Left hindlimb (tissue), 1 donor: ENCODE measurements around the gene ZNF557.

Experiments used
- DNase-seq: peaks from one replicate; pipeline ENCODE4 v3.0.0-alpha.2; 2018

Gene ZNF557

DNA sequence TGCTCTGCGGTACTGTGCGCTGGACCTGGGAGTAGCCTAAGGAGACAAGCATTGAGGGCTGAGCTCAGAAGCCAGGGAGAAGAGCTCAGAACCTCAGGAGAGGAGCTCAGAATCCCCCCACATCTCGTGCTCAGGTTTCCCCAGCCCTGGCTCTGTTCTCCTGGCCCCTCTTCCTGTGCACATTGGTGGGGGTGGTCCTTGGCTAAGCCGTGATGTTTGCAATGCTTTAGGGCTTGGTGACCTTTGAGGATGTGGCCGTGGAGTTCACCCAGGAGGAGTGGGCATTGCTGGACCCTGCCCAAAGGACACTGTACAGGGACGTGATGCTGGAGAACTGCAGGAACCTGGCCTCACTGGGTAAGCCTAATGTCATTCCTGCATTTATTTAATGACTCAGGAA is 6.6 kb downstream of the ZNF557 start:
- DNase-seq: no peak

DNA sequence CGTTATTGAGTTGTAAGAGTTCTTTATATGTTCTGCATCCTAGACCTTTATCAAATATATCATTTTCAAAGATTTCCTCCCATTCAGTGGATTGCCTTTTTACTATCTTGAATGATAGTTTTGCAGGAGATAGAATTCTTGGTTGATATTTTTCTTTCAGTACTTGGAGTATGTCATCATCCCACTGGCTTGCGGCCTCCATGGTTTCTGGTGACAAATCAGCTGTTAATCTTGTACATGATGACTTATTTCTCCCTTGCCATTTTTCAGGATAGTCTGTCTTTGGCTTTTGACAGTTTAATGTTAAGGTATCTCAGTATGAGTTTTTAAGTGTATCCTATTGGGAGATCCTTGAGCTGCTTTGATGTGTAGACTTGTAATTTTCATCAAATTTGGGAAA is 8.5 kb downstream of the ZNF557 start:
- DNase-seq: no peak

DNA sequence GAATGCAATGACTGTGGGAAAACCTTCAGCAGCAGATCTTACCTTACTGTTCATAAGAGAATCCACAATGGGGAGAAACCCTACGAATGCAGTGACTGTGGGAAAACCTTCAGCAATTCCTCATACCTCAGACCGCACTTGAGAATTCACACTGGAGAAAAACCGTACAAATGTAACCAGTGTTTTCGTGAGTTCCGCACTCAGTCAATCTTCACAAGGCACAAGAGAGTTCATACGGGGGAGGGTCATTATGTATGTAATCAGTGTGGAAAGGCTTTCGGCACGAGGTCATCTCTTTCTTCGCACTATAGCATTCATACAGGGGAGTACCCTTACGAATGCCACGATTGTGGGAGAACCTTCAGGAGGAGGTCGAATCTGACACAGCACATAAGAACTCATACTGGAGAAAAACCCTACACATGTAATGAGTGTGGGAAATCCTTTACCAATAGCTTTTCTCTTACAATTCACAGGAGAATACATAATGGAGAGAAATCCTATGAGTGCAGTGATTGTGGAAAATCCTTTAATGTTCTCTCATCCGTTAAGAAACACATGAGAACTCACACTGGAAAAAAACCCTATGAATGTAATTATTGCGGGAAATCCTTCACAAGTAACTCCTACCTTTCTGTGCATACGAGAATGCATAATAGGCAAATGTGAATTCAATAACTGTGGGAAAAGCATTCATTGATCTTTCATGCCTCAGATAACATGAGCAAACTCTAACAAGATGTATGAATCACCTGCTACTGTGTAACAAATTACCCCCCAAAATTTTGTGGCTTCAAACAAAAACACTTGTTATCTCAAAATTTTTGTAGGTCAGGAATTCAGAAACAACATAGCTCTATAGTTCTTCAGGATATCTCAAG is 13.8 kb downstream of the ZNF557 start:
- no peak for DNase-seq

DNA sequence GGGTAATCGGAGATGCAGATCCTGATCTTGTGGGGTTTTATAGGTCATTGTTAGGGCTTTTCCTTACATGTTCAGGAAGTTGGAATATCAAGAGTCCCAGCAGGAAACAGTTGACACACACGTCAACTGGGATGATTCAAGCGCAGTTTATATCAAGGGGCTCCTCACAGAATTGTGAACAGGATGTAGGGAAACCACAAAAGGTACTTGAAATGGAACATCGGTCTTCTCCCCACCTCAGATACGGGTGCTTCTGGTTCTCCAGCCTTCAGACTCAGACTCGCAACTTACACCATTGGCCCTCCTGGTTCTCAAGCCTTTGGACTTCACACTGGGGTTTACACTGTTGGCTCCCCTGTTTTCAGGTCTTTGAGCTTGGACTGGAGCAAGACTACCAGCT is 19.5 kb downstream of the ZNF557 start:
- no peak for DNase-seq

DNA sequence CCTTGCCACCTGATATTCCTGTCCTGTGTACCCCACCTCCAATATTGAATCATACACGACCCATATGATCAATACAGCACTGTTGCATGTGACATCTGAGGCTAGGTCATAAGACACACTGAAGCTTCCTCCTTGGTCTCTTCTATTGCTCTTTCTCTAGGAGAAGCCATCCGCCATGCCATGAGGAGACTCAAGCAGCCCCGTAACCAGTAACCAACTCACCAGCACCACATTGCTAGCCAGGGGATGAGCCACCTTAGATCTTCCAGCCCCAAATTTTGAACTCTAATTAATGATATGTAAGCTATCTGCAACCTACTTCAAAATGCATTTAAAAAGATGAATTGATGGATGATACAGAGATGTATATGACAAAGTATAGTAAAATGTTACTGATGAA is 28.6 kb downstream of the ZNF557 start:
- no peak for DNase-seq

DNA sequence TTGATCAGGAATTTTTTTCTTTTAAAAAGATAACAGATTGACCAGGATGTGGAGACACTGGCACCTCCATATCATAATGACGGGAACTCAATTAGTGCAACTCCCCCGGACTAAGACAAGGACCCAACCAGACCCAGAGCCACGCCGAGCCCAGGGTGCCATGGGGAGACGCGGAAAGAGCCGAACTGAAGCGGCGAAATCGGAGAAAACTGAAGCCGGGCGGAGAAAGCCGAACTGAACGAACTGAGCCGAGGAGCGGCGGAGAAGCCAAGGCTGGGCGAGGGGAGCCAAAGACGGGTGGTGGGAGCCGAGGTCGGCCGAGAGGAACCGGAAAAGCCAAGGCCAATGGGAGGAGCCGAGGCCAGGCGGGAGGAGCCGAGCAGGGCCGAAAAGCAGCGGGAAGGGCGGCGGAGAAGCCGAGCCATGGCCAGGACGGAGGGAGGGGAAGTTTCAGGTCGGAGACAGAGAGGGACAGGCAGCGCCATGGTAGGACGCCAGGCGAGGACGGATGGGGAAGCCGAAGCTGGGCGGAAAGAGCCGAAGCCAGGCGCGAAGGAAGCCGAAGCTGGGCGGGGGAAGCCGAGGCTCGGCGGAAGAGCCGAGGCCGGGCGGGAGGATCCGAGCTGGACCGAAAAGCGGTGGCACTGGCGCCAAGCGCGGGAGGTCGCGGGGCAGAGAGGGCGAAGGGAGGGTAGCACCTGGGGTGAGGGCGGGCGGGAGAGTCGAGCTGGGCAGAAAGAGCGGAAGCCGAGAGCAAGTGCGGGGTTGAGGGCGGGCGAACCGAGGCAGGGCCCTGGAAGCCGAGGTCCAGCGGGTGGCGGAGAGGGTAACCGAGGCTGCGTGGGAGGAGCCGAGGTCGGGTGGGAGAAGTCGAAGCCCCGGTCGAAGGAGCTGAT is 29.4 kb downstream of the ZNF557 start:
- peak; percentile 96 for DNase-seq

DNA sequence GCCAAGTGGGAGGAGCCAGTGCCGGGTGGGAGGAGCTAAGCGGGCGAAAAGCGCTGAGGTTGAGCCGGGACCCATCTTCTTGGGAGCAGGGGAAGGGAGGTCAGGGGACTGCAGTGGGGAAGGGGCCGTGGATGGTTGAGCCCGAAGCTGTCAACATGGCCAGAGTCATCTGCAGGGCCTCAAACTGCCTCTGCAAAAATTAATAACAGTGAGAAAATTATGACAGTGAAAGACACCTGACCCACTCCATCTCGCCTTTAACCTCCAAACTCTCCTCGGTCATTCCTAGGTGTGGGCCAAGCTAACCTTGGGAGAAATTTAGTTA is 30.1 kb downstream of the ZNF557 start:
- no peak for DNase-seq

DNA sequence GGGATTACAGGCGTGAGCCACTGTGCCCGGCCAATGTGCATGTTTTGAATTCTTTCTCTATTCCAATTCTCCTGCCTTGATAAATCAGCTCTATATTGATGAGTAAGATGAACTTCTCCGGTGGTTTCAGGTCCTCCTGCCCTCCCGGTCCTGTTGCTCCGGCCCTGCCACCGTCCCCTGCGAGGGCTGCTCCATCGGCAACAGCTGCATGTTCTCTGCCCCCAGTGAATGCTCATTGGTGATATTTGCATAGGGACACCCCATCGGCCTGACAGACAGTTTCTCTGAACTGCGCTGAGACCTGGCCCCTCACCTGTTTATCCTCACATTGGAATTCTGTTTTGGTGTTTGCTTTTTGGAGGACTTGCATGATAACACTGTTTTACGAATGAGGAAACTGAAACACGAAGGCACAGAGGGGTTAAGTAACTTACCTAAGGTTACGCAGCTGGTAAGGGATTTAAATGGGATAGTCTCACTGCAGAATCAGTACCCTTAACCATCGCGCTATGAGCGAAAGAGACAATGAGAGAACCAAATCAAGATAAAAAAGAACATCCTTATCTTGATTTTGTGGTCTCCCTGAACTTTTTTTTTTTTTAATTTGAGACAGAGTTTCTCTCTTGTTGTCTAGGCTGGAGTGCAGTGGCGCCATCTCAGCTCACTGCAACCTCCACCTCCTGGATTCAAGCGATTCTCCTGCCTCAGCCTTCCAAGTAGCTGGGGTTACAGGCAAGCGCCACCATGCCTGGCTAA is 32.2 kb downstream of the ZNF557 start:
- no peak for DNase-seq

DNA sequence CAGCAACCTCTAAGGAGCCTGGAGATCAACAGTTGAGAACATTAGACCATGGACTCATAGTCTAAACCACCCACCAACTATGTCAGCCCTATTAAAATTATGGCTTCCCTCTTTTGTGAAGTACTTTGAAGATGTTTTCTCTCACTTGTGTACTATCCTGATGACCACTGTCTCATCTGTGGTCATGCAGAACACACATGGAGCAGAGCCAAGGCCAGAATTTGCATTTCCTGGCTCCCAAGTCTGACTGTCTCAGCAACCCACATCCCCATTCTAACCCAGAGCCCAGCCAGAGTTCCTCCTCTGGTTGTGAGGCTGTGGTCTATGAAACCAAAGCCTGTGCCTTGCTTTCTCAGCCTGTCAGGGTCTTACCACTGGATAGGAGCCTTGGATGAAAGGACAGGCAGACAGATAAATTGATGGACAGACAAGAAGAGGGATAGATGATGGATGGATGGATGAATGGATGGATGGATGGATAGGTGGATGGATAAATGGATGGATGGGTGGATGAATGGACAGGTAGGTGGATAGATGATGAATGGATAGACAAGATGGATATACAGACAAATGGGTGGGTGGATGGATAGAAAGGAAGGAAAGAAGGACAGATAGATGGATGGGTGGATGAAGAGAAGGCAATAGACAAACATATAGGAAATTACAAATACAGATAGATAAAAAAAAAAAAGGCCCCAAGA is 35.4 kb downstream of the ZNF557 start:
- DNase-seq: no peak

DNA sequence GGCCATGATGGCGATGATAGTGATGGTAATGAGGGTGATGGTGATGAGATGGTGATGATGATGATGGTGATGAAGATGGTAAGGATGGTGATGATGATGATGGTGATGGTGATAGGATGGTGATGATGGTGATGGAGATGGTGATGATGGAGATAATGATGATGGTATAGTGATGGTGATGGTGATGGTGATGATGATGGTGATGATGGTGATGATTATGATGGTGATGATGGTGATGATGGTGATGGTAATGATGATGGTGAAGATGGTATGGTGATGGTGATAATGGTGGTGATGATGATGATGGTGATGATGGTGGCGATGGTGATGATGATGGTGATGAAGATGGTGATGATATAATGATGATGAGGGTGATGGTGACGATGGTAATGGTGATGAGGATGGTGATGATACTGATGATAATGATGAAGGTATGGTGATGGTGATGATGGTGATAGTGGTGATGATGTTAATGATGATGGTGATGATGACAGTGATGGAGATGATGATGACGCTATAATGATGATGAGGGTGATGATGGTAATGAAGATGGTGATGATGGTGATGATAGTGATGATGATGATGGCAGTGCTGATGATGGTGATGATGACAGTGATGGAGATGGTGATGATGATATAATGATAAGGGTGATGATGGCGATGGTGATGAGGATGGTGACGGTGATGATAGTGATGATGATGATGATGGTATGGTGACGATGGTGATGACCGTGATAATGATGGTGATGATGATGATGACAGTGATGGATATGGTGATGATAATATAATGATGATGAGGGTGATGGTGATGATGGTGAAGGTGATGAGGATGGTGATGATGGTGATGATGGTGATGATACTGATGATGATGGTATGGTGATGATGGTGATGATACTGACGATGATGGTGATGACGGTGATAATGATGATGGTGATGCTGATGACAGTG is 37.5 kb downstream of the ZNF557 start:
- no peak for DNase-seq

DNA sequence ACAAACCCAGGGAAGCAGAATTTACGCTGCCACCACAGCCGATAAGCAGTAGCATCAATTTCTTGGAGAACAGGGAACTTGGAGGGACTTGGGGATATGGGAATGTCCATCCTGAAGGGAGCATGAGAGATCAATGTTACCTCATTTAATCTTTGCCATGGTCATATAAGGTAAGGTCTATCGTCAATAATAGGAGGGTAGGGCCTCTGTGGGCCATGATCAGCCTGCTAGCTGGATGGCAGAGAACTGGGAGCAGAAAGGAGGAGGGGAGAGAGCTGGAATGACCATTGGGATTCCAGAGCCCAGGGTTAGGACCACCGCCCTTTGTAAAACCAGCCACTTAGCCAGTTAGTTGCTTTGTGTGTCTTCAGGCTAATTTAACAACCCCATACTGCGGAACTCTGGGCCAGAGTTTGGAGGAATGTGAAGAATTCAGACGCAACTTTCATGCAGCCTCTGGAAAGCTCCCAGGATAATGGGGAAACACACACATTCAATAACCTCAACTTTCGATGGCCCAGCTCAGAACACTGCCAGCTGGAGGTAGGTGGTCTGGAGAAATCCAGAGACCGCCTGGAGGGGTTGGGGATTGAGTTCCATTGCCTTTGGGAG is 40.3 kb downstream of the ZNF557 start:
- no peak for DNase-seq

DNA sequence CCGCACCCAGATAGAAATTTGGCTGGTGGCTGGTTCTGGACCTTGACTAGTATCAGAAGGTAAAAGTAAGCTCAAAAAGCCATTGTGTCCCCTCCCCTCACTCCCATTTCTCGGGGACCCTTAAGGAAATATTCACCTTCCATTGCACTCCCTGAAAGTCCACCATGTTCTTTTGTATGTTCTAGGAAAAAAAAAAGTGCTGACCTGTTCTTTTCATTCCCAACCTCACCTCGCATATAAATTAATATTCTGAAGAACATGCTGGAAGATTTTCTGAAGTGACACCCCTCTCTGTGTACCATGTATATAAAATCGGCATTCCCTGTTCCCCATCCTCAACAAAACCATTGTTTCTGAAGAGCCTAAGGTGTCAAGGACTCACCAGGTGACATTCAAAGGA is 43.2 kb downstream of the ZNF557 start:
- DNase-seq: no peak

DNA sequence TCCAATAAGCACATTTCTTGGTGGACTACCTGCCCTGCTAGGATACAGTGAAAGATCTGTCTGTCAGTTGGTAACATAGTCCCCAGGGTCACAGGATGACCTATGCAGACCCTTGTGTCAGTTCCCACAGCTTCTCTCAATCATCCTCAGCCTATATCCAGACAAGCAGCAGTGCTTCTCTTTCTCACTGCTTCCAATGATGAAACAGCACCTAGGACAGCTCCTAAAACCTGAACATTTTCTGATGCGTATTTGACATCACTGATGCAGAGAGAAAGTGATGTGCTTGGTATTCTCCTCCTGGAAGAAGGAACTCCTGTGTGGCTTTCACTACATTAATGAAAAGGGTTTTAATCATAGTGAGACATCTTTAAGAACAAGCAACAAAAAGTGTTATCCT is 43.7 kb downstream of the ZNF557 start:
- DNase-seq: no peak

DNA sequence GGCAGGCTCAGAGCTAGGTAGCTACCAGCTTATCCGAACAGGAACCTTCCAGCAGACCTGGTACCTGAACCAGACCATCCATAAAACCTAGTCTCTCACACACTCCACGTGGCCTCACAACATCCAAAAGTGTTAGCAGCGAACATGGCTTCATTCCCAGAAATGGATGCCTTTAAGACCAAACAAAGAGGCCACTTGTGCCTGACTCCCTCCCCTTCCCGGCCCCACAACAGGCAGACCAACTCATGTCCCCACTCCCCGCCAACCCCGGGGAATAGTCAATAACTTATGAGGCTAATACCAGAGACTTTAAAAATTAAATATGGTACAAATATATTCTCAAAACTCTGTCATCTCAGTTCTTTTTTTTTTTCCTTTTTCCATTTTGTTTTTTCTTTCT is 46.2 kb downstream of the ZNF557 start:
- no peak for DNase-seq

DNA sequence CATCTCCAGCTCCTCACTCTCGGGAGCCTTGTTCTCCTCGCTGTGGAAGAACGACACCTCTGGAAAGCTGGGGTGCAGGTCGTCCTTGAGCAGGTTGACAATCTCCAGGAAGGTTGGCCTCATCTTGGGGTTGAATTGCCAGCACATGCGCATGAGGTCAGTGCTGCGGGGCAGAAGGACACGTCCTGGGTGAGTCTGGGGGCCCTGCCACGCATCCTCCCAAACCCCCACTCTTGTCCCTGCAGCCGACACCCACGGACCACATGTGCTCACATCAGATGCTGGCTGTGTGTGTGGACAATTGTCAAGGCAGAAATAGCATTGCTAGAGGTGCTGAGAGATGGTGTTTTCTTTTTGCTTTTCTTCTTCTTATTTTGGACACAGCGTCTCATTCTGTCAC is 47.7 kb downstream of the ZNF557 start:
- DNase-seq: no peak

DNA sequence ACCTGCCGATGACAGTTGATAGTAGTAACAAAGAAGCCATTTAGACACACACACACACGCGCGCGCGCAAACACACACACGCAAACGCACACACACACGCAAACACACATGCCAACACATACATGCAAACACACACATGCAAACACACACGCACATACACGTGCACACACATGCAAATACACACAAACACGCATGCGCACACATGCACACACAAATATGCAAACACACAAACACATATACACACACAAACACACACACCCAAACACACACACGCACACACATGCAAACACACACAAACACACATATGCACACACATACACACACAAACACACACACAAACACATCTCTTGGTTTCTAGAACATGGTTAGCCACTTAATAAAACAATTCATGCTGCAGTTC is 50.1 kb downstream of the ZNF557 start:
- DNase-seq: no peak

DNA sequence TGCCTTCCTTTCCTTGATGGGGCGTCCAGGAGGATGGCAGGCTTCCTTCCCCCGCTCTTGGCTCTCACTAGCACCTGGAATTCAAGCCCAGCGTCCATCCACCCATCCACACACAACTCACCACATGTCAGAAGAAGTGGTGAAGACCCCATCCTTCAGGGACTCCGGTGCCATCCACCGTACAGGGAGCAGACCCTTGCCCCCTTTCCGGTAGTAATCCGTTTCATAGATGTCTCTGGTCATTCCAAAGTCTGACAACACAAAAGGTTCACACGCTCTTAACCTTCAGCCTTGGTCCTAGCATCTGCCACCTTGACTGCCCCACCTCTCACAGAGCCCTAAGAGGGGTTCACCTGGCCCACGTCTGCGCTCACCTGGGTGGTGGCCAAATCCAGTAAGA is 51.0 kb downstream of the ZNF557 start:
- DNase-seq: no peak

DNA sequence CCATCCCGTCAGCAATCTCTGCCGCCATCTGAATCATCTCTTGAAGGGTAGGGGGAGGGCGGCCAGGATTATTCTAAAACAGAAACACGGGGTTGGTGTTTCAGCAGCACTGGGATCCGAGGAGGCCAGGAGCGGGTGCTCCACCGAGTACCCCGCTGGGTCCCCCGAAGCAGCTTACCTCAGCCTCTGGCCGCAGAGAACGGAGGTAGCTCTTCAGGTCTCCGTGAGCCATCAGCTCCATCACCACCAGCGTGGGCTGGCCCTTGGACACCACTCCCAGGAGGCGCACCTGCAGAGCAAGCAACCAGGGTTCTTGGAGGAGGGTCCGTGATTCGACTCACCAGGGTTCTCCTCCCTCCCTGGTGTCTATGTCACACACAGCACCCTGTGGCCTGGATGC is 53.2 kb downstream of the ZNF557 start:
- no peak for DNase-seq

DNA sequence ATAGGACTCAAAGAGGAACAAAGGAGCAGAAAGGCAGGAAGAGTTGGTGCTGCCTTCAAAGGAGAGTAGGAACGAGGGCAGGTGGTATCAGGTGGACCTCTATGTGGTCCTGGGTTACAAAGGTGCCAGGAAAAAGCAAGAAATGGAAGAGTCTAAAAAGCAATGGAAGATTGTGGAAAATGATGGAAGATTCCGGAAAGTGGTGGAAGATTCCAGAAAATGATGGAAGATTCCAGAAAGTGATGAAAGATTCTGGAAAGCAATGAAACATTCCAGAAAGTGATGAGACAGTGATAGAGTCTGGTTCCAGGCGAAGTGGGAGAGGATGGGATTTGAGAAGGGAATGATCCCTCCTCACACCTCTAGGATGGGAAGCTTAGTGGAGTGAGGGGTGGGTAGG is 55.3 kb downstream of the ZNF557 start:
- DNase-seq: no peak

DNA sequence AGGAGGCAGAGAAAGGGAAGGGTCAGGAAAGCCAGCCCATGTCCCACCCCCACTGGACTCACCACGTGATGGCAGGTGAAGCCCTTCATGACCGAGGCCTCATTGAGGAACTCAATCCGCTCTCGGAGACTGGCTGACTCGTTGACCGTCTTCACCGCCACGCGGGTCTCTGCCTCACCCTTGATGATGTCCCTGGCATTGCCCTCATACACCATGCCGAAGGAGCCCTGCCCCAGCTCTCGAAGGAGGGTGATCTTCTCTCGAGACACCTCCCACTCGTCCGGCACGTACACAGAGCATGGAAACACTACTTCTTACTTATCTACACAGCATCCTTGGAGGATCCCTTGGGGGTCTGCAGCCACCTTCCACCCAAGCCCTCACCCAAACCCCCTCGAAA is 55.7 kb downstream of the ZNF557 start:
- no peak for DNase-seq

DNA sequence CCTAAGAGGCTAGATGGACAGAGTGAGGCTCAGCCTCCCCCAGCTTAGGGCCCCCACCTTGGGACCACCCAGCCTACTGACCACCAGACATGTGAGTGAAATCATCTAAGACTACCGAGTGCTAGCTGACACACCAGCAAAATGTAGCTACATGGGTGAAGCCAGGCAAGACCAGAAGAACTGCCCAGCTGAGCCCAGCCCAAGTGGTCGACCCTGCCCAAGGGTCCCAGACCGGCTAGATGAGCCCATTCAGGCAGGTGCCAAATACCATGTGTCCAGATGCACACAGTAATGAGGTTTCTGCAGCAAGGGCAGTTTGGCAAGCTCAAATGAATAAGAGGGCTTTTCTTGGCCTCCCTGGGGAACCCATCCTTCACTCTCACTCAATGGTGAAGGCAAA is 56.6 kb downstream of the ZNF557 start:
- no peak for DNase-seq
